Nephron progenitor cell (in vitro differentiated cells): ENCODE data around the gene MYLK4.

Source experiments
- DNase-seq: peaks from one replicate; pipeline ENCODE4 v3.0.0; 2021
- H3K27ac Mint-ChIP-seq: 2 replicates; pipeline ENCODE4 v1.8.0; 2021; ENCODE audit warnings: mild to moderate bottlenecking, moderate library complexity, mixed read lengths
- H3K27me3 Mint-ChIP-seq: 2 replicates; pipeline ENCODE4 v1.8.0; 2021; ENCODE audit warnings: mild to moderate bottlenecking, low read depth, mixed read lengths; ENCODE audit not compliant: poor library complexity
- H3K36me3 Mint-ChIP-seq: 2 replicates; pipeline ENCODE4 v1.8.0; 2021; ENCODE audit warnings: low read depth, mixed read lengths
- H3K4me1 Mint-ChIP-seq: 2 replicates; pipeline ENCODE4 v1.8.0; 2021; ENCODE audit warnings: mixed read lengths
- H3K4me3 Mint-ChIP-seq: 2 replicates; pipeline ENCODE4 v1.8.0; 2021; ENCODE audit warnings: mild to moderate bottlenecking, moderate library complexity, mixed read lengths
- H3K9me3 Mint-ChIP-seq: 2 replicates; pipeline ENCODE4 v1.8.0; 2021; ENCODE audit warnings: mild to moderate bottlenecking, moderate library complexity, mixed read lengths
- TF ChIP-seq, protein P1 (sequence below): fragments of 200-600 bp; sonication (generic); IDR thresholded peaks from 2 replicates; pipeline ENCODE4 v1.5.0; 2021; ENCODE audit warnings: antibody characterized with exemption

Gene MYLK4

DNA sequence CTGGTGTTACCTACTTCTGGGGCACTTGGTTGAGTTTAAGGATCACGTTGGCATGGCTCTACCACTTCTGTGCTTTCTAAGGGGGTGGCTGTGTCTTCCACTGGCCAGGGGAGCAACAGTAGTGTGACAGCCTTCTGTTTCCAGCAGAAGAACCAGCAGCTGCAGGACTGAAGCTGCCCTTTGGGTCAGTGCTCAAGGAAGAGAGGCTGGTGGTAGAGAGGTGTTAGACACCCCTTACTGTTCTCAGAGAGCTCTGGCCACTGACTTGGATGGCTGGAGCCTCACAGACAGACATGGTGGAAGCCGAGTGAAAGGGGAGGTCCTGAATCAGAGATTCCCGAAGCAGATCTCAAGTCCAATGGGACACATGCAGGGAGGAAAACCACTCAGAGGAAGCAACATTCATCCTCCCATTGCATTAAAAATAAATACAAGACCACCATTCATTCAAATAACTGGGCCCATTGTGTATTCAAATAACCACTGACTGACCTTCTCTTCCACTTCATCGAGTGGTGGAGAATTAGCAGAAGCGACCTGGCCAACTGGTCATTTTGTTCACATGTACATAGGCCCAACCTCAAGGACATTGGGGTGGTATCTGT lies 106.7 kb downstream of the MYLK4 start:
- no peak overlapping the region for H3K27ac Mint-ChIP-seq
- no peak for DNase-seq
- H3K36me3 Mint-ChIP-seq, result no peaks in the 10 kb centered on the region
- H3K27me3 Mint-ChIP-seq, result peaks cover 17% of the 10 kb centered on the region
- H3K9me3 Mint-ChIP-seq, result no peaks in the 10 kb centered on the region
- H3K4me1 Mint-ChIP-seq, result peaks cover 9% of the 10 kb centered on the region
- TF ChIP-seq, protein P1, sequence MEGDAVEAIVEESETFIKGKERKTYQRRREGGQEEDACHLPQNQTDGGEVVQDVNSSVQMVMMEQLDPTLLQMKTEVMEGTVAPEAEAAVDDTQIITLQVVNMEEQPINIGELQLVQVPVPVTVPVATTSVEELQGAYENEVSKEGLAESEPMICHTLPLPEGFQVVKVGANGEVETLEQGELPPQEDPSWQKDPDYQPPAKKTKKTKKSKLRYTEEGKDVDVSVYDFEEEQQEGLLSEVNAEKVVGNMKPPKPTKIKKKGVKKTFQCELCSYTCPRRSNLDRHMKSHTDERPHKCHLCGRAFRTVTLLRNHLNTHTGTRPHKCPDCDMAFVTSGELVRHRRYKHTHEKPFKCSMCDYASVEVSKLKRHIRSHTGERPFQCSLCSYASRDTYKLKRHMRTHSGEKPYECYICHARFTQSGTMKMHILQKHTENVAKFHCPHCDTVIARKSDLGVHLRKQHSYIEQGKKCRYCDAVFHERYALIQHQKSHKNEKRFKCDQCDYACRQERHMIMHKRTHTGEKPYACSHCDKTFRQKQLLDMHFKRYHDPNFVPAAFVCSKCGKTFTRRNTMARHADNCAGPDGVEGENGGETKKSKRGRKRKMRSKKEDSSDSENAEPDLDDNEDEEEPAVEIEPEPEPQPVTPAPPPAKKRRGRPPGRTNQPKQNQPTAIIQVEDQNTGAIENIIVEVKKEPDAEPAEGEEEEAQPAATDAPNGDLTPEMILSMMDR, result no peak
- no peak overlapping the region for H3K4me3 Mint-ChIP-seq

DNA sequence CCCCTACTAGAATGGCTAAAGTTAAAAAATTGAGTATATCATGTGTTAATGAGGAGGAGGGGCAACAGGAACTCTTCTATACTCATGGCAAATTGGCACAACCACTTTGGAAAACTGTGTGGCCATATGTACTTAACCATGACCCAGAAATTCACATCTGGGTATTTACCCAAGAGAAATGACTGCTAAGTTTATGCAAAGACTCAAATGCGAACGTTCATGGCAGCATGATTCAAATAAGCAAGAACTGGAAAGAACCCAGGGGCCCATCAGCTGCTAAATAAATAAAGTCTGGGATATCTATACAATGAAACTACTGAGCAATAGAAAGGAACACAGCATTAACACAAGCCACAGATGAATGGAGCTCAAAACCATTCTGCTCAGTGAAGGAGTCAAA lies 107.6 kb downstream of the MYLK4 start:
- H3K36me3 Mint-ChIP-seq, result no peaks in the 10 kb centered on the region
- no peak overlapping the region for H3K4me3 Mint-ChIP-seq
- no peak for DNase-seq
- TF ChIP-seq, protein P1, result no peak
- peaks cover 14% of the 10 kb centered on the region for H3K4me1 Mint-ChIP-seq
- no peak overlapping the region for H3K27ac Mint-ChIP-seq
- H3K27me3 Mint-ChIP-seq, result peaks cover 17% of the 10 kb centered on the region
- H3K9me3 Mint-ChIP-seq, result no peaks in the 10 kb centered on the region

DNA sequence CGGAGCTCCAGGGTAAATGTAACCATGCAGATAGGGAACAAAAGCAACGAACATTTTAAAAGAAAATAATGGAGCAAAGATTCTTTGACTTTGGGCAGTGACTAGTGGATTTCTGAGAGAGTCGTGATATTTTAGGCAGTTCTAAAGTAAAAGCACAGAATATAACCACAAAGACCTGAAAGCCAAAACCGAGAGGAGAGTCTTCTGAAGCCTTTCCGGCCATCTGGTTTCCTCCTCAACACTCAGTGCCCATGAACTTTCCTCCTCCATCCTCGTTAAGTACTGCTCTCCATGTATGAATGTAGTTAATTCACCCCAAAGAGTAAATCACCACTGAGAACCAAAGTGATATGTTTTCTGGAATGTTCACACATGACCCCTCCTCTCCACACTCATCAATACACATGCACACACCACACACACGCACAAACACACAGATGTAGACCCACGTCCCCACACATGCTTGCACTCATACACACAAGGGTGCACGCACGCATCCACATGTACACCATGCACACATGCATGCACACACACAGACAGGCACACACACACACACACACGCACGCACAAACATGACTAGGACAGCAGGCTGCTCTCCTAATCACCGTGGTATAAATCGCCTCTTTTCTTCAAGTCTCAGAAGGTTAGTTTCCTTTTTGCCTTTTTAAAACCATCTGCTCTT lies 109.5 kb downstream of the MYLK4 start:
- no peaks in the 10 kb centered on the region for H3K36me3 Mint-ChIP-seq
- H3K4me3 Mint-ChIP-seq, result no peak overlapping the region
- H3K27ac Mint-ChIP-seq, result no peak overlapping the region
- H3K27me3 Mint-ChIP-seq, result peaks cover 17% of the 10 kb centered on the region
- no peak for DNase-seq
- no peaks in the 10 kb centered on the region for H3K9me3 Mint-ChIP-seq
- TF ChIP-seq, protein P1, result no peak
- H3K4me1 Mint-ChIP-seq, result peaks cover 20% of the 10 kb centered on the region

DNA sequence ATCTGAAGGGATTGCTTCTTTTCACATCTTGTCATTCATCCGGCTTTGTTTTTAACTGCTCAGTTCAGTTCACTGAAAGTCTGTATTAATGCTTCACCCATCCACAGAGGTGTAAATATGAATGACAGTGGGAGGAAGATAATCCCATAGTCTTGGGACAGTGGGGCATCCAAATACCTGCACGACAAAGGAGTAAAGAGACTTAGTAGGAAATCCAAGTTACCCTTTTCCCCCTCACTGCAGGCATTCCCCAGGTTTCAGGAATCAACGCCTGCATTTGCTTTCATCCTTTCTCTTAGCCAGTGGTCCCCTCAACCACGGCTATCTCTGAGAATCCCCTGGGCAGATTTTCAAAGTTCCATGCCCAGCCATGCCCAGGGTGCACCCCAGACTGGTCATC lies 110.2 kb downstream of the MYLK4 start:
- H3K36me3 Mint-ChIP-seq, result no peaks in the 10 kb centered on the region
- peaks cover 17% of the 10 kb centered on the region for H3K4me1 Mint-ChIP-seq
- no peak overlapping the region for H3K4me3 Mint-ChIP-seq
- no peaks in the 10 kb centered on the region for H3K9me3 Mint-ChIP-seq
- H3K27ac Mint-ChIP-seq, result no peak overlapping the region
- H3K27me3 Mint-ChIP-seq, result peaks cover 20% of the 10 kb centered on the region
- DNase-seq, result no peak
- TF ChIP-seq, protein P1, result no peak

DNA sequence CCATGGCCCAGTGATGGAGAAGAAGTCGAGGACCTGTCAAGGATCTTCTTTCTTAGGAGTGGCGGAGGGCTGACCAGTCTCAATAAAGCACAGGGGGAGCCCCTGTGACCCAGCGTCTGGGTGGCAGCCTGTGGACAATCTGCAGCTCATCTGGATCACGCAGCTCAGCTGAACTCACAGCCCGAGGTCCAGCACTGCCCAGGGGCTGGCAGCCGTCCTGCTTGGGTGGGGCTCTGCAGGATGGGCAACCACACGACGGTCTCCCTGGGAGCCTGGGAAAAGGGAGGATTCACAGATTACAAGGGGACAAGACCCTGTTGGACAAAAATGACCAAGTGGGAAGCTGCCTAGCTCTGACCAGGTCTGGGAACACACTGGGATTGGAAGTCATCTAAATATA lies 110.8 kb downstream of the MYLK4 start:
- no peak for DNase-seq
- Mint-ChIP-seq H3K4me3 (no peak overlapping the region), H3K36me3 (no peaks in the 10 kb centered on the region), H3K27ac (no peak overlapping the region), H3K4me1 (peaks cover 11% of the 10 kb centered on the region), H3K27me3 (peaks cover 26% of the 10 kb centered on the region), H3K9me3 (no peaks in the 10 kb centered on the region)
- TF ChIP-seq, protein P1, result no peak

DNA sequence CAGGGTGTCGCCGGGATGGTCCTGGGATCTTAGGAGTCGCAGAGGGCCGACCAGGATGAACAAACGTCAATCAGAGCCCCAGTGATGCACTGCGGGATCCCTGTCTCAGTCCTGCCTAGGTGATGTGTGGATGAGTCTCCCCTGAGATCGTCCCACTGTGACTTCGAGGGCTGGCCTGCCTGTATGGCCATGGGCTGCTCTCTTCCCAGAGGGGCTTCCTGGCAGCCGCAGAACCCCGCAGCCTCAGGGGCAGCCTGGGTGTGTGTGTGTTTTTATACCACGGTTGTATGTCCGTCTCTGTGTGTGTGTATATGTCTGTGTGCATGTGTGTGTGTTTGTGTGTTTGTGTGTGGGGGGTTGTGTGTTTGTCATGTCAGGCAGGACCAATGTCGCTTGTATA lies 111.6 kb downstream of the MYLK4 start:
- peaks cover 22% of the 10 kb centered on the region for H3K27me3 Mint-ChIP-seq
- no peaks in the 10 kb centered on the region for H3K36me3 Mint-ChIP-seq
- TF ChIP-seq, protein P1, result no peak
- no peak for DNase-seq
- no peaks in the 10 kb centered on the region for H3K9me3 Mint-ChIP-seq
- H3K4me1 Mint-ChIP-seq, result peaks cover 16% of the 10 kb centered on the region
- H3K27ac Mint-ChIP-seq, result no peak overlapping the region
- H3K4me3 Mint-ChIP-seq, result no peak overlapping the region
